H1 (cell line): ENCODE measurements around the gene SLFN12. TPM values are rescaled to one million over a fixed set of nuclear protein-coding genes. Genes with fewer than 3 reads are reported as not detected.

Experiments
- CTCF ChIA-PET: fragments of 300-600 bp; sonication (Branson Sonifier 250); formaldehyde crosslinking; loops from one replicate; lab custom pipeline; 2021; ENCODE audit not compliant: partially characterized antibody; lab: Charles Lee
- POLR2A ChIA-PET: fragments of 300-600 bp; sonication (Branson Sonifier 250); formaldehyde crosslinking; loops from one replicate; lab custom pipeline; 2021; ENCODE audit warnings: inconsistent platforms; ENCODE audit not compliant: partially characterized antibody; lab: Charles Lee
- DNase-seq, 2 experiments: peaks; one replicate each; pipeline versions ENCODE4 v3.0.0 to v3.0.0-alpha.2; 2010 to 2022; ENCODE audit warnings: low spot score in 2 of 2, low read depth in 1 of 2, mixed read lengths in 1 of 2
- FAIRE-seq: peaks from 2 replicates; lab custom pipeline; 2011; peaks lifted over from hg19 to GRCh38; lab: Jason Lieb, UNC
- H2AFZ ChIP-seq: 2 replicates; pipeline ENCODE4 v1.8.1; 2012; ENCODE audit warnings: low read length, inconsistent platforms
- H2AK5ac ChIP-seq: 2 replicates; pipeline ENCODE4 v1.6.1; 2013; ENCODE audit warnings: low read depth, low read length
- H2BK120ac ChIP-seq: replicated peaks from 2 replicates; pipeline ENCODE3; 2013; ENCODE audit warnings: low read depth, low read length, inconsistent platforms
- H2BK12ac ChIP-seq: 2 replicates; pipeline ENCODE4 v1.6.1; 2013; ENCODE audit warnings: low read depth, low read length
- H2BK15ac ChIP-seq: 2 replicates; pipeline ENCODE4 v1.6.1; 2013; ENCODE audit warnings: low read length
- H2BK20ac ChIP-seq: 2 replicates; pipeline ENCODE4 v1.6.1; 2013; ENCODE audit warnings: low read length
- H2BK5ac ChIP-seq: 2 replicates; pipeline ENCODE4 v1.6.1; 2013; ENCODE audit warnings: low read depth, low read length
- H3K14ac ChIP-seq: 2 replicates; pipeline ENCODE4 v1.6.1; 2013; ENCODE audit warnings: inconsistent platforms; ENCODE audit not compliant: insufficient read length
- H3K18ac ChIP-seq: 2 replicates; pipeline ENCODE4 v1.6.1; 2013; ENCODE audit warnings: low read length; ENCODE audit errors: extremely low read depth
- H3K23ac ChIP-seq: 2 replicates; pipeline ENCODE4 v1.6.1; 2013; ENCODE audit warnings: inconsistent platforms; ENCODE audit not compliant: insufficient read length
- H3K23me2 ChIP-seq: 2 replicates; pipeline ENCODE4 v1.6.1; 2013; ENCODE audit warnings: low read depth, low read length
- H3K27ac ChIP-seq: 2 replicates; pipeline ENCODE4 v1.6.1; 2011; ENCODE audit warnings: low read depth, low read length, inconsistent platforms
- H3K27me3 ChIP-seq, 4 experiments: replicated peaks in 1 of 4; 1 replicate in 1 of 4; 2 replicates in 3 of 4; pipeline versions ENCODE4 v1.6.1 to v1.8.1; 2011 to 2013; ENCODE audit warnings: low read length in 3 of 4, mild to moderate bottlenecking in 3 of 4, inconsistent platforms in 2 of 4, mixed read lengths in 2 of 4, moderate library complexity in 1 of 4; ENCODE audit not compliant: control insufficient read depth in 3 of 4, insufficient read depth in 3 of 4; ENCODE audit errors: extremely low read depth in 1 of 4
- H3K36me3 ChIP-seq, 4 experiments: 2 replicates each; pipeline versions ENCODE4 v1.6.1 to v1.8.1; 2011 to 2013; ENCODE audit warnings: mild to moderate bottlenecking in 4 of 4, low read length in 3 of 4, moderate library complexity in 2 of 4, control low read depth in 1 of 4, inconsistent platforms in 1 of 4; ENCODE audit not compliant: insufficient read depth in 4 of 4, control insufficient read depth in 2 of 4
- H3K4ac ChIP-seq: replicated peaks from 2 replicates; pipeline ENCODE3; 2013; ENCODE audit warnings: low read length, low read depth, mixed read lengths, inconsistent platforms; ENCODE audit not compliant: insufficient read length
- H3K4me1 ChIP-seq, 4 experiments: replicated peaks in 1 of 4; 1 replicate in 1 of 4; 2 replicates in 3 of 4; pipeline versions ENCODE4 v1.6.1 to v1.8.1; 2011 to 2013; ENCODE audit warnings: low read length in 3 of 4, inconsistent platforms in 2 of 4, mixed read lengths in 1 of 4; ENCODE audit not compliant: insufficient read depth in 4 of 4, control insufficient read depth in 3 of 4
- H3K4me2 ChIP-seq, 2 experiments: 2 replicates each; pipeline versions ENCODE4 v1.6.1 to v1.8.1; 2011 to 2013; ENCODE audit warnings: low read depth in 2 of 2, low read length in 2 of 2, control low read depth in 1 of 2, inconsistent platforms in 1 of 2, mild to moderate bottlenecking in 1 of 2; ENCODE audit not compliant: insufficient read depth in 1 of 2
- H3K4me3 ChIP-seq, 4 experiments: fragments of 200-600, 300-600 bp in 1 of 4; sonication (generic), shearing (Covaris generic), sonication (Bioruptor Twin) in 1 of 4; 2 replicates each; pipeline versions ENCODE4 v1.5.1 to v1.8.1; 2011 to 2016; ENCODE audit warnings: low read length in 4 of 4, low read depth in 3 of 4, control low read depth in 2 of 4, inconsistent platforms in 2 of 4, mild to moderate bottlenecking in 2 of 4, mixed read lengths in 1 of 4, moderate library complexity in 1 of 4; ENCODE audit not compliant: insufficient read depth in 2 of 4; ENCODE audit errors: extremely low read depth in 1 of 4
- H3K56ac ChIP-seq: replicated peaks from 2 replicates; pipeline ENCODE3; 2013; ENCODE audit warnings: low read depth, mild to moderate bottlenecking, mixed read lengths, low read length, inconsistent platforms; ENCODE audit not compliant: insufficient read length
- H3K79me1 ChIP-seq: 2 replicates; pipeline ENCODE4 v1.6.1; 2013; ENCODE audit warnings: low read depth, low read length, control low read depth
- H3K79me2 ChIP-seq, 2 experiments: 2 replicates each; pipeline versions ENCODE4 v1.6.1 to v1.8.1; 2012 to 2013; ENCODE audit warnings: low read length in 2 of 2, mild to moderate bottlenecking in 2 of 2, inconsistent platforms in 1 of 2; ENCODE audit not compliant: insufficient read depth in 2 of 2, control insufficient read depth in 1 of 2
- H3K9ac ChIP-seq, 4 experiments: replicated peaks in 1 of 4; 1 replicate in 1 of 4; 2 replicates in 3 of 4; pipeline versions ENCODE4 v1.6.1 to v1.8.1; 2011 to 2013; ENCODE audit warnings: low read depth in 3 of 4, low read length in 3 of 4, control low read depth in 2 of 4, mild to moderate bottlenecking in 2 of 4, moderate library complexity in 2 of 4, inconsistent platforms in 1 of 4; ENCODE audit errors: extremely low read depth in 1 of 4
- H3K9me3 ChIP-seq, 2 experiments: 2 replicates each; pipeline versions ENCODE4 v1.6.1 to v1.8.1; 2012 to 2013; ENCODE audit warnings: mild to moderate bottlenecking in 2 of 2, moderate library complexity in 2 of 2, control low read depth in 1 of 2, inconsistent platforms in 1 of 2, low read depth in 1 of 2, low read length in 1 of 2, mixed read lengths in 1 of 2; ENCODE audit not compliant: insufficient read depth in 2 of 2
- H4K20me1 ChIP-seq, 2 experiments: replicated peaks in 1 of 2; 2 replicates each; pipeline versions ENCODE3 to v1.8.1; 2011 to 2013; ENCODE audit warnings: inconsistent platforms in 2 of 2, low read length in 2 of 2, mild to moderate bottlenecking in 1 of 2; ENCODE audit not compliant: insufficient read depth in 2 of 2, control insufficient read depth in 1 of 2
- H4K5ac ChIP-seq: 2 replicates; pipeline ENCODE4 v1.6.1; 2013; ENCODE audit warnings: low read length, low read depth, mixed read lengths, inconsistent platforms; ENCODE audit not compliant: insufficient read length
- H4K8ac ChIP-seq: 2 replicates; pipeline ENCODE4 v1.8.0; 2013; ENCODE audit warnings: mild to moderate bottlenecking, moderate library complexity, low read length, inconsistent platforms; ENCODE audit not compliant: insufficient read depth; ENCODE audit errors: extremely low read depth
- H4K91ac ChIP-seq: replicated peaks from 2 replicates; pipeline ENCODE3; 2013; ENCODE audit warnings: low read length, mixed read lengths, inconsistent platforms; ENCODE audit not compliant: insufficient read length
- BACH1 ChIP-seq: IDR thresholded peaks from 2 replicates; pipeline ENCODE4 v1.6.1; 2012; ENCODE audit warnings: low read length, improper control_type of control experiment
- BRCA1 ChIP-seq: IDR thresholded peaks from 2 replicates; pipeline ENCODE4 v1.6.1; 2012; ENCODE audit warnings: low read depth, low read length, improper control_type of control experiment
- CBX5 ChIP-seq: fragments of 300-800, 300-1000 bp; sonication (generic); IDR thresholded peaks from 2 replicates; pipeline ENCODE4 v1.7.1; 2016; ENCODE audit warnings: antibody characterized with exemption, low read length, low read depth
- CREB1 ChIP-seq: IDR thresholded peaks from 2 replicates; pipeline ENCODE4 v1.6.1; 2012; ENCODE audit warnings: inconsistent platforms
- CTBP2 ChIP-seq: IDR thresholded peaks from 2 replicates; pipeline ENCODE4 v1.7.0; 2011; ENCODE audit warnings: borderline replicate concordance, mild to moderate bottlenecking, moderate library complexity, mixed read lengths, low read length; ENCODE audit not compliant: insufficient read depth, insufficient read length
- EGR1 ChIP-seq: IDR thresholded peaks from 2 replicates; pipeline ENCODE4 v1.6.1; 2011; ENCODE audit warnings: low read depth, low read length, borderline replicate concordance
- GABPA ChIP-seq: IDR thresholded peaks from 2 replicates; pipeline ENCODE4 v1.6.1; 2011; ENCODE audit warnings: mild to moderate bottlenecking, low read length, moderate library complexity, borderline replicate concordance; ENCODE audit not compliant: insufficient read depth
- RAD21 ChIP-seq, 2 experiments: IDR thresholded peaks in 1 of 2; conservative IDR thresholded peaks in 1 of 2; 2 replicates each; pipeline ENCODE4 v1.6.1; 2011; ENCODE audit warnings: low read depth in 2 of 2, low read length in 2 of 2, improper control_type of control experiment in 1 of 2, inconsistent platforms in 1 of 2, mild to moderate bottlenecking in 1 of 2, moderate library complexity in 1 of 2
- RBBP5 ChIP-seq: IDR thresholded peaks from 2 replicates; pipeline ENCODE4 v1.7.1; 2012; ENCODE audit warnings: low read depth, mild to moderate bottlenecking, inconsistent platforms, low read length, moderate library complexity, borderline replicate concordance
- TCF12 ChIP-seq: IDR thresholded peaks from 2 replicates; pipeline ENCODE4 v1.6.1; 2011; ENCODE audit warnings: low read depth, mild to moderate bottlenecking, low read length
- WGBS, 2 experiments: shearing (Covaris generic) in 1 of 2; methylation state at CpG; one replicate each; pipeline versions ENCODE4 v1.1.6 to v1.1.7; 2013 to 2015; ENCODE audit warnings: low lambda C conversion rate in 2 of 2, mixed read lengths in 2 of 2, inconsistent platforms in 1 of 2, low coverage in 1 of 2, missing lambda C conversion rate in 1 of 2; ENCODE audit not compliant: insufficient replicate concordance in 2 of 2, insufficient coverage in 1 of 2, insufficient read length in 1 of 2; ENCODE audit errors: extremely low coverage in 1 of 2, missing lambda C conversion rate in 1 of 2; 5-methylcytosine and 5-hydroxymethylcytosine counted together
- polyA plus RNA-seq, 7 experiments: library from polyadenylated mRNA; depleted of rRNA in 3 of 7; stranded (reverse) in 5 of 7; unstranded in 2 of 7; fragments of >200 nt in 5 of 7; fragments of 200-250 nt in 2 of 7; gene quantifications; 1 replicate in 5 of 7; 2 replicates in 1 of 7; 4 replicates in 1 of 7; pipeline versions ENCODE4 v1.2.1 to v1.2.3, GENCODE V29; 2011 to 2013; ENCODE audit warnings: missing spikeins in 2 of 7, mixed read lengths in 2 of 7
- total RNA-seq: library from RNA; stranded (reverse); fragmentation: NEBNext Ultra II Directional; extraction: Animal tissue kit (Norgen Biotek cat#: 25700); gene quantifications from 2 replicates; pipeline ENCODE4 v1.2.1, GENCODE V29; 2021

SLFN12 gene
- total and polyA plus RNA-seq, 2 of the 8 experiments (the other 6 are each of a cell fraction or from before 2014, with no cell fraction given): 1.6 to 10.7 TPM

- no peak overlapping the region for H3K56ac ChIP-seq
- H4K91ac ChIP-seq: no peak overlapping the region
- no peak overlapping the region for H2BK120ac ChIP-seq
- no peak overlapping the region for H3K23ac ChIP-seq
- FAIRE-seq (peak; percentile 60), DNase-seq (peak; percentile 80 to 82)
- no peak overlapping the region for H2AFZ ChIP-seq
- no peaks in the 10 kb centered on the region for H3K79me2 ChIP-seq
- no peaks in the 10 kb centered on the region for H3K79me1 ChIP-seq
- H3K4me3 ChIP-seq: peak overlapping the region; percentile 37 to 65 (median 56); a peak in 7 of 8 replicates
- peak overlapping the region; percentile 68 to 84 for H3K4me2 ChIP-seq
- peaks cover 0 to 3% of the 10 kb centered on the region in 2 experiments for H4K20me1 ChIP-seq
- no peak overlapping the region for H2BK15ac ChIP-seq
- peaks cover 6 to 35% (median 21%) of the 10 kb centered on the region in 4 experiments for H3K27me3 ChIP-seq
- no peaks in the 10 kb centered on the region for H3K36me3 ChIP-seq
- H4K8ac ChIP-seq: 0 out of 2 replicates have a peak overlapping the region, but pooled peaks have one; percentile 75
- no peak overlapping the region for H2AK5ac ChIP-seq
- H3K9ac ChIP-seq: peak overlapping the region in 3 of 4 experiments; percentile 62 to 71 (median 70); a peak in 5 of 7 replicates
- peak overlapping the region; percentile 84; the same call in 1 of the 2 replicates for H2BK12ac ChIP-seq
- no peak overlapping the region for H4K5ac ChIP-seq
- ChIA-PET CTCF (interaction anchor here (0.6 to 1.3 kb wide), 11 partner anchors 12 to 174 kb away, joined by 3 to 4 read pairs (median 3); no protein-coding TSS in a partner anchor), POLR2A (interaction anchor here (0.5 to 2.4 kb wide), 10 partner anchors 11 to 292 kb away, joined by 3 to 38 read pairs (median 4); partner anchors contain the start of genes NLE1 and SLFN13)
- H2BK5ac ChIP-seq: peak overlapping the region; percentile 90; the same call in 1 of the 2 replicates
- peak overlapping the region; percentile 62; the same call in 1 of the 2 replicates for H3K18ac ChIP-seq
- 2% methylated on average over 19 of the region's 19 CpGs; no CpG with 5 or more reads in 1 of the 2 experiments for WGBS, 2 experiments
- H3K14ac ChIP-seq: no peak overlapping the region
- H3K4me1 ChIP-seq: peaks cover 0 to 14% (median 7%) of the 10 kb centered on the region in 4 experiments; a peak in 6 of 7 replicates
- H3K4ac ChIP-seq: no peak overlapping the region
- H3K9me3 ChIP-seq: no peaks in the 10 kb centered on the region
- no peak overlapping the region for H2BK20ac ChIP-seq
- peaks cover 5% of the 10 kb centered on the region; the same call in 1 of the 2 replicates for H3K23me2 ChIP-seq
- no peak overlapping the region; the same call in 1 of the 2 replicates for H3K27ac ChIP-seq
- 0 out of 2 replicates have a peak, but pooled peaks have one; percentile 45 for TF ChIP-seq TCF12
- no peak for TF ChIP-seq BRCA1
- peak; percentile 89 for TF ChIP-seq CTBP2
- TF ChIP-seq CBX5: no peak
- TF ChIP-seq EGR1: no peak
- TF ChIP-seq RAD21 (IDR thresholded peaks at IDR 0.05 in 1 of 2, conservative IDR thresholded peaks at IDR 0.05 in 1 of 2; ENCODE audit: low read depth in 2 of 2, low read length in 2 of 2): peak in 1 of 2 experiments; percentile 33; a peak in 2 of 4 replicates
- TF ChIP-seq BACH1: peak; percentile 32; the same call in 1 of the 2 replicates
- TF ChIP-seq RBBP5: peak; percentile 36
- TF ChIP-seq CREB1: no peak
- no peak for TF ChIP-seq GABPA
Measured at GRCh38 chr17:35433075-35433894, 985 bp upstream of the SLFN12 start.
